Measurements from ENCODE around the gene PTPN14.
A peak's percentile ranks its signal among the peaks of the same experiment; 100 is the strongest.

The PTPN14 gene

GRCh38 chr1:214550857-214551435, 456 bp downstream of the PTPN14 start:
- Histone ChIP-seq H3K27me3 (peaks cover 70% of the 10 kb centered on the region), H3K4me3 (ENCODE audit: low read depth, low read length) (peak overlapping the region; percentile 57), H3K36me3 (no peaks in the 10 kb centered on the region), H3K9me3 (no peaks in the 10 kb centered on the region; the same call in none of the 2 replicates), H3K4me1 (no peaks in the 10 kb centered on the region)
- DNase-seq: peak; percentile 22
- TF ChIP-seq, protein P1, sequence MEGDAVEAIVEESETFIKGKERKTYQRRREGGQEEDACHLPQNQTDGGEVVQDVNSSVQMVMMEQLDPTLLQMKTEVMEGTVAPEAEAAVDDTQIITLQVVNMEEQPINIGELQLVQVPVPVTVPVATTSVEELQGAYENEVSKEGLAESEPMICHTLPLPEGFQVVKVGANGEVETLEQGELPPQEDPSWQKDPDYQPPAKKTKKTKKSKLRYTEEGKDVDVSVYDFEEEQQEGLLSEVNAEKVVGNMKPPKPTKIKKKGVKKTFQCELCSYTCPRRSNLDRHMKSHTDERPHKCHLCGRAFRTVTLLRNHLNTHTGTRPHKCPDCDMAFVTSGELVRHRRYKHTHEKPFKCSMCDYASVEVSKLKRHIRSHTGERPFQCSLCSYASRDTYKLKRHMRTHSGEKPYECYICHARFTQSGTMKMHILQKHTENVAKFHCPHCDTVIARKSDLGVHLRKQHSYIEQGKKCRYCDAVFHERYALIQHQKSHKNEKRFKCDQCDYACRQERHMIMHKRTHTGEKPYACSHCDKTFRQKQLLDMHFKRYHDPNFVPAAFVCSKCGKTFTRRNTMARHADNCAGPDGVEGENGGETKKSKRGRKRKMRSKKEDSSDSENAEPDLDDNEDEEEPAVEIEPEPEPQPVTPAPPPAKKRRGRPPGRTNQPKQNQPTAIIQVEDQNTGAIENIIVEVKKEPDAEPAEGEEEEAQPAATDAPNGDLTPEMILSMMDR (IDR thresholded peaks at IDR 0.05; ENCODE audit: low read depth, low read length): no peak

DNA sequence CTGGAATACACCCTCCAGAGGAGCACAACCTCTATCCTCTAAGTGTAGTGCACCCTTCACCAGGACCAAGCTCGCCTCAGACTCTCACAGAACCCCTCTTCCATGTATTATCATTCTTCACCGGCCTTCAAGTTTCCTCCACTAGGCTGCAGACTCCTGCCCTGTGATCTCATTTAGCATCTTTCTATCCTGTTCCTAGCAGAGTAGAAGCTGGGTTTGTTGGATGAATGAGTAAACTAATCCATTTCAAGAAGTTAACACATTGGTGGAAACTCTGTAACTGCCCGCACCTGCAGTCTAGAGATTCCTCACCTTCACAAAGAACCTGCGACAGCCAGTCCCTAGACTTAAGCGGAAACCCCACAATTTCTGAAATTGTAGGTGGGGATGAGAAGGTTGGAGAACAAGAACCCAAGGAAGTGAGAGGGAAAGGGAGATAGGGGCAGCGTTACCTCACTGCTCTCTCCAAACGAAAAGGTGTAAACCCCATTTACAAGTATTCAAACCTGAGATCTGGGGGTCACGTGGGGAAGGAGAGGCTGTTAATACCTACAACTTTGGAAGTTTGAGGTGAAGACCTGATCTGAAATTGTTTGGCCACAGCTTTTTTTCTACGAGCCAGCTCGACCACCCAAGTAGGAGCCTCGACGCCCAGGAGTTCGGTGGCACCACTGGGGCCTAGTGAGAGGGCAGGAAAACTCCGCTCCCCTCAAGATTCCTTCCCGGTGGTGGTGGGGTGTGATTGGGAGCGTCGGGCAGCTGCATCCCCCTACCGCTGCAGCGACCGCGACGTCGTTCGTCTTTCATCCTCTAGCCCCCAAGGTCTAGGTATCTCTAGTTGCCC, 1.2 kb downstream of the PTPN14 start:
- no peak overlapping the region for H3K4me3 ChIP-seq (ENCODE audit: low read depth, low read length)

DNA sequence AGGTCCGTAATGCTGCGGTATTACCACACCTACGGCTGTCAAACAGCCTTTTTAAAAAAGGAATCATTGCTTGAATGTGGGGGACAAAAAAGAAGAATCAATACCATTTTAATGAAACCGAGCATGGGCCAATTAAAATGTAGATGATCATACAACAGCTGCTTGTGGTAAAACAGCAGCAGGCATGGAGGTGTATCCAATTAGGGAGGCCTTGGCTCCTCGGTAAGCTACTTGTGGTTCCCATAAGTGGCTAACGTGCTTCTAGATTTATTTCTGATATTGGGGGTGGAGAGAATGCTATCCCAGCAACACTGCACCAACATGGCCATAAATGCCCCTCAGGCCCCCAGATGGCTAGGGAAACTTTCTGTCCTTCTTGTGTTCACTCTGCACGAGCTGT, 1.8 kb downstream of the PTPN14 start:
- TF ChIP-seq, protein P1 (IDR thresholded peaks at IDR 0.05; ENCODE audit: low read depth, low read length): no peak

More for the DNA sequence above, 1.2 kb downstream of the PTPN14 start:
- TF ChIP-seq, protein P1 (IDR thresholded peaks at IDR 0.05; ENCODE audit: low read depth, low read length): no peak
- Histone ChIP-seq H3K36me3 (no peaks in the 10 kb centered on the region), H3K27me3 (peaks cover 69% of the 10 kb centered on the region), H3K4me1 (no peaks in the 10 kb centered on the region), H3K9me3 (no peaks in the 10 kb centered on the region; the same call in none of the 2 replicates)
- no peak for DNase-seq

DNA sequence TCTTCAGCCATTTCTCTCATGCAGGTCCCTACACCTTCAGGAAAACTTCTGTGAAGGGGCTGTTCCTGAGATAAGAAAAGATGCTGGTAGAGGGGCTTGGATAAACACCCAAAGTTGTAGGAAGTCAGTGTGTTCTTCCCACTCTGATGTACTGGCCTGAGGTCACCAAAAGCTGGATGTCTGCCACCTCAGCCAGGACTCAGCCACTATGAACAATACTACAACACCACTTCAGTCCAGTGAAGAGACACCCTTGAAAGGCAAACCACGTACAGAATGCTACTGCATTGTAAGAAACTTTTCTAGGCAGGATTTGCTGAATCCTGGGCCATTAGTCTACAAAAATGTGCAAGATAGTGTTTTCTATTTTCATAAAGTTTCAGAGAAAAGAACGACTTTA, 2.4 kb downstream of the PTPN14 start:
- H3K9me3 ChIP-seq: no peaks in the 10 kb centered on the region; the same call in none of the 2 replicates
- TF ChIP-seq, protein P1 (IDR thresholded peaks at IDR 0.05; ENCODE audit: low read depth, low read length): no peak
- no peaks in the 10 kb centered on the region for H3K4me1 ChIP-seq
- no peaks in the 10 kb centered on the region for H3K36me3 ChIP-seq
- no peak for DNase-seq
- no peak overlapping the region for H3K4me3 ChIP-seq (ENCODE audit: low read depth, low read length)
- H3K27me3 ChIP-seq: peaks cover 65% of the 10 kb centered on the region

More for the DNA sequence above, 1.8 kb downstream of the PTPN14 start:
- DNase-seq: no peak
- H3K4me3 ChIP-seq (ENCODE audit: low read depth, low read length): no peak overlapping the region
- H3K36me3 ChIP-seq: no peaks in the 10 kb centered on the region
- peaks cover 65% of the 10 kb centered on the region for H3K27me3 ChIP-seq
- H3K9me3 ChIP-seq: no peaks in the 10 kb centered on the region; the same call in none of the 2 replicates
- H3K4me1 ChIP-seq: no peaks in the 10 kb centered on the region

- Histone ChIP-seq H3K4me3 (ENCODE audit: low read depth, low read length) (no peak overlapping the region), H3K4me1 (no peaks in the 10 kb centered on the region), H3K36me3 (no peaks in the 10 kb centered on the region), H3K9me3 (no peaks in the 10 kb centered on the region; the same call in none of the 2 replicates), H3K27me3 (peaks cover 65% of the 10 kb centered on the region)
- no peak for DNase-seq
- TF ChIP-seq, protein P1 (IDR thresholded peaks at IDR 0.05; ENCODE audit: low read depth, low read length): no peak
Observed at GRCh38 chr1:214548271-214548670, 3.1 kb downstream of the PTPN14 start.

- TF ChIP-seq, protein P1 (IDR thresholded peaks at IDR 0.05; ENCODE audit: low read depth, low read length): no peak
- Histone ChIP-seq H3K36me3 (no peaks in the 10 kb centered on the region), H3K27me3 (peaks cover 67% of the 10 kb centered on the region), H3K9me3 (no peaks in the 10 kb centered on the region; the same call in none of the 2 replicates), H3K4me1 (no peaks in the 10 kb centered on the region), H3K4me3 (ENCODE audit: low read depth, low read length) (no peak overlapping the region)
- DNase-seq: no peak
Observed at GRCh38 chr1:214547747-214548146, 3.7 kb downstream of the PTPN14 start.

Measured in BE2C (cell line).